B cell (primary cell): ENCODE results near the gene MCTP1.

ENCODE experiments used
- EZH2 ChIP-seq: IDR thresholded peaks from 2 replicates; pipeline ENCODE4 v1.6.1; 2012; ENCODE audit warnings: borderline replicate concordance, low read depth, mild to moderate bottlenecking, moderate library complexity, low read length; ENCODE audit not compliant: insufficient read depth, poor library complexity, severe bottlenecking
- TF ChIP-seq, protein P1 (sequence below): fragments of 200-600 bp; IDR thresholded peaks from one replicate; pipeline ENCODE4 v1.8.0; 2022; ENCODE audit warnings: antibody characterized with exemption, mild to moderate bottlenecking

GRCh38 chr5:95027775-95028174 lies 257.1 kb downstream of the MCTP1 start:
- TF ChIP-seq, protein P1, sequence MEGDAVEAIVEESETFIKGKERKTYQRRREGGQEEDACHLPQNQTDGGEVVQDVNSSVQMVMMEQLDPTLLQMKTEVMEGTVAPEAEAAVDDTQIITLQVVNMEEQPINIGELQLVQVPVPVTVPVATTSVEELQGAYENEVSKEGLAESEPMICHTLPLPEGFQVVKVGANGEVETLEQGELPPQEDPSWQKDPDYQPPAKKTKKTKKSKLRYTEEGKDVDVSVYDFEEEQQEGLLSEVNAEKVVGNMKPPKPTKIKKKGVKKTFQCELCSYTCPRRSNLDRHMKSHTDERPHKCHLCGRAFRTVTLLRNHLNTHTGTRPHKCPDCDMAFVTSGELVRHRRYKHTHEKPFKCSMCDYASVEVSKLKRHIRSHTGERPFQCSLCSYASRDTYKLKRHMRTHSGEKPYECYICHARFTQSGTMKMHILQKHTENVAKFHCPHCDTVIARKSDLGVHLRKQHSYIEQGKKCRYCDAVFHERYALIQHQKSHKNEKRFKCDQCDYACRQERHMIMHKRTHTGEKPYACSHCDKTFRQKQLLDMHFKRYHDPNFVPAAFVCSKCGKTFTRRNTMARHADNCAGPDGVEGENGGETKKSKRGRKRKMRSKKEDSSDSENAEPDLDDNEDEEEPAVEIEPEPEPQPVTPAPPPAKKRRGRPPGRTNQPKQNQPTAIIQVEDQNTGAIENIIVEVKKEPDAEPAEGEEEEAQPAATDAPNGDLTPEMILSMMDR: no peak
- no peak for TF ChIP-seq EZH2
